NK-92 (cell line): ENCODE data around the gene UQCC2.

Experiments used
- DNase-seq: peaks from one replicate; lab custom pipeline; 2025; ENCODE audit not compliant: unreplicated experiment; lab: John Stamatoyannopoulos, UW

Gene UQCC2

GRCh38 chr6:33677689-33678088 is 33.8 kb downstream of the UQCC2 start:
- DNase-seq: no peak

- DNase-seq: no peak
Measured at GRCh38 chr6:33677143-33677660, 34.3 kb downstream of the UQCC2 start.

GRCh38 chr6:33676416-33677142 is 34.9 kb downstream of the UQCC2 start:
- DNase-seq: no peak

GRCh38 chr6:33675968-33676367 is 35.5 kb downstream of the UQCC2 start:
- no peak for DNase-seq

GRCh38 chr6:33673851-33674250 is 37.6 kb downstream of the UQCC2 start:
- no peak for DNase-seq

- no peak for DNase-seq
Measured at GRCh38 chr6:33672808-33673207, 38.7 kb downstream of the UQCC2 start.

- DNase-seq: no peak
Measured at GRCh38 chr6:33671744-33672072, 39.8 kb downstream of the UQCC2 start.

- no peak for DNase-seq
Measured at GRCh38 chr6:33670971-33671743, 40.3 kb downstream of the UQCC2 start.

- no peak for DNase-seq
Measured at GRCh38 chr6:33670086-33670660, 41.3 kb downstream of the UQCC2 start.

GRCh38 chr6:33668914-33669313 is 42.6 kb downstream of the UQCC2 start:
- DNase-seq: no peak

GRCh38 chr6:33668328-33668727 is 43.2 kb downstream of the UQCC2 start:
- no peak for DNase-seq

GRCh38 chr6:33667776-33668175 is 43.7 kb downstream of the UQCC2 start:
- no peak for DNase-seq

- DNase-seq: no peak
Measured at GRCh38 chr6:33667072-33667471, 44.4 kb downstream of the UQCC2 start.

- no peak for DNase-seq
Measured at GRCh38 chr6:33665957-33666356, 45.5 kb downstream of the UQCC2 start.

GRCh38 chr6:33664506-33665057 is 46.9 kb downstream of the UQCC2 start:
- DNase-seq: no peak

- no peak for DNase-seq
Measured at GRCh38 chr6:33663727-33664449, 47.6 kb downstream of the UQCC2 start.

- DNase-seq: no peak
Measured at GRCh38 chr6:33663028-33663427, 48.5 kb downstream of the UQCC2 start.

GRCh38 chr6:33662318-33662717 is 49.2 kb downstream of the UQCC2 start:
- no peak for DNase-seq

GRCh38 chr6:33661106-33661838 is 50.2 kb downstream of the UQCC2 start:
- no peak for DNase-seq

- DNase-seq: no peak
Measured at GRCh38 chr6:33659986-33660385, 51.5 kb downstream of the UQCC2 start.
